HG03108 (cell line): ENCODE data around the gene RUVBL2.

ENCODE experiments used
- ATAC-seq: cut with Tn5 transposase; IDR thresholded peaks from one replicate; pipeline ENCODE4 v1.9.1; 2021; ENCODE audit warnings: moderate library complexity; ENCODE audit not compliant: unreplicated experiment

Gene RUVBL2

DNA sequence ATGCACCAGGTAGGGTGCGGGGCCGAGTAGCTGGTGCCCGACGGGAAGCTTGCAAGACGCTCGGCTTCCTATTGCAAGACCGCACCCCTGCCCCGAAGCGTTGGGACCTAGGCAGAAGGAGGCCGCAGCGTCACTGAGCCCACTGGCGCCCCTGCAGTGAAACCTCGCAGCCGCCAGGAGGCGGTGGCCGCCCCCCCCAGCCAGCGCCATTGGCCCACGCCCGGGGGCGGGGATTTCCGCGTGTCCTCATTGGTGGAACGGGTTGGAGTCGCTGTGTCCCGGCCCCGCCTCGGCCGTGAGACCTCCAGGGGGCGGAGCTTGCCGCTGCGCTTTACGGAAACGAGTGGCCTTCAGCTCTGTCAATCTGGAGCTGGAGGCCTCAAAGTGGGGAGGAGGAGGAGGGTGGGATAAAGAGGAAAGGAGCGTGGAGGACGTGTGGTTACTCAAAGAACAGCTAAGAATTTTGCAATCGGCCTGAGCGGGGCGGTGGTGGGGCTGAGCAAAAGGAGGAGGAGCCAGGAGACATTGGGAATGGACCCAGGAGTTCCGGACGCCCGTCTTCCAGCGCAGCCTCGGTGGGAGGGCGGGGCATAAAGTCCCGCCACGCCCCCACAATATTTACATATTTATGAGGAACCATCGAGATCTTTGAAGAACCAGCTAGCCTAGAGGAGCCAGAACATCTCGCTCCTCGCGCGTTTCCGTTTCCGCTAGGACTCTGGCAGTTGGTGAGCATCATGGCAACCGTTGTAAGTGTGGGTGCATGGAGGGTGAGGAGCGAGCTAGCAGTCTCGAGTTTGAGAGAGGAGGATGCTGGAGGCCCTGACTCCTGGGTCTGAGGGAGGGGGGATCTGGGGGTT, at the start of gene RUVBL2, which contains the start of gene GYS1:
TSS of gene RUVBL2 (plus strand) at position 713 of the 860 bp plus-strand sequence. CDS start at position 738, 25 bp downstream.
TSS of gene GYS1 (minus strand) at position 135 of the 860 bp plus-strand sequence. CDS start 197 bp downstream, outside the sequence.
- ATAC-seq = peak; percentile 81

DNA sequence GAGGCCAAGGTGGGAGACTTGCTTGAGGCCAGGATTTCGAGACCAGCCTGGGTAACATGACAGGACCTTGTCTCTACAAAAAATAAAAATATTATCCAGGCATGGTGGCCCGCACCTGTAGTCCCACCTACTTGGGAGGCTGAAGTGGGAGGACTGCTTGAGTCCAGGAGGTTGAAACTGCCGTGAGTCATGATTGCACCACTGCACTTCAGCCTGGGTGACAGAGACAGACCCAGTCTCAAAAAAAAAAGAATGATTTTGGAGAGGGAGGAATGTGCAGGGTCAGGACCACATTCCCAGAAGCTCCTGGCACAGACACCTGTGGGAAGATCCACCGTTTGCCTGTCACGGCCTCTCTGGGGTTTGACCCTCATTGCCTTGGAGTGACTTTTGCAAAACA, 48.3 kb upstream of the RUVBL2 start:
- ATAC-seq = no peak

DNA sequence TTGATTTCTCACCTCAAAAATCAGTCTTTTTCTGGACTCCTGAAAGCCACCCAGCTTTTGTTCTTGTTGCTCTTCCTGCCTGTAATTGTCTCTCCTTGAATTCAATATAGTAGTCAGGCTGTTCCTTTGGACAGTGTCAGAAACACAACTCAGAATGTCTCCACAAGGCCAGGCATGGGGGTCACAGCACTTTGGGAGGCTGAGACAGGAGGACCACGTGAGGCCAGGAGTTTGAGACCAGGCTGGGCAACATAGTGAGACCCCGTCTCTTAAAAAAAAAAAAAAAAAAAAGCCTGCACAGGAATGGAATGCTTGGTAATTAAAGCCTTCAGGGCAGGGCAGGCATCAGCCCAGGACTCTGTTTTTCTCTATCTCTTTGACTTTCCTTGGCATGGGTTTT, 47.9 kb upstream of the RUVBL2 start:
- ATAC-seq = no peak

DNA sequence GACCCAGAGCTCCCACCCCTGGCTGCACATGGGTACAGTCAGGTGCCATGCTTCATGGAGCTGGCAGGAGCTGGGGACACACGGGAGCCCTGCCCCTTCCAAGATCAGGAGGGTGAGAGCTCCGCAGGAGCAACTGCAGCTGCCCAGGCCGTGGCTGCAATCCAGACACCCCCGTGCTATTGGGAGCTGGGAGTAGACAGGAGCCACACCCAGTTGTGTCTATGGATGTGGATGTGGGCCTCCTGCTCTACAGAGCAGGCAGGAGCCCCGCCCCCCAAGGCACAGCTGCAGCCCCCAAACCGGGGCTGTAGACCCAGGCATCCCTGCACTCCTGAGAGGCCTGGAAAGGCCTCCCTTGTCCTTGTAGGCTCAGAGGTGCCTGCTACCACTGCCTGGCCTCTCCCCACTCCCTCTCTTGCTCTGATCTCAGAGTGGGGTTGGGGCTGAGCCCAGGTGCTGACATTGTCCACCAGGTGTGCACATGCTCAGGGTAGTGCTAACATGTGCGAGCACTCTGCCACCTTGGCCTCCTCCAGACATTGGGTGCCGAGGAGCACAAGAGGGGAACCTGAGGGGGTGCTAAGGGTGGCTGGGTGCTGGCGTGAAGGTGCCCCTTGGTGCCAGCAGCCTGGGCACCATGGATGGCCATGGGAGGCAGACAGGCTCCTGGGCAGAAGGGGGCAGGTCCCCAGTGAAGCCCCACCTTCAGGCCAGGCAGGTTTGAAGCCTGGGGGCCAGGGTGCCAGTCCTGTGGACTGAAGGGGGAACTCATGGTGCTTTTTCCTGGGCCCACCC, 47.0 kb upstream of the RUVBL2 start:
- no peak for ATAC-seq

DNA sequence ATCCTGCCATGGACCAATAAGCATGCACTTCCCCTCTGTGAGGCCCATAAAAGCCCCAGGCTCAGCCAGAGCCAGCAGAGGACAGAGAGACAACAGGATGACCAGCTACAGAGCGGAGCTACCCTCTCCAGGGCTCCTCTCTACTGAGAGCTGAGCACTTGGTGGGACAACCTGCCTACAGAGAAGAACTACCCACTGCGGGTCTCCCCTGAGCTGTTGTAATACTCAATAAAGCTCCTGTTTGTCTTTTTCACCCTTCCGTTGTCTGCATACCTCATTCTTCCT, 46.5 kb upstream of the RUVBL2 start:
- no peak for ATAC-seq

DNA sequence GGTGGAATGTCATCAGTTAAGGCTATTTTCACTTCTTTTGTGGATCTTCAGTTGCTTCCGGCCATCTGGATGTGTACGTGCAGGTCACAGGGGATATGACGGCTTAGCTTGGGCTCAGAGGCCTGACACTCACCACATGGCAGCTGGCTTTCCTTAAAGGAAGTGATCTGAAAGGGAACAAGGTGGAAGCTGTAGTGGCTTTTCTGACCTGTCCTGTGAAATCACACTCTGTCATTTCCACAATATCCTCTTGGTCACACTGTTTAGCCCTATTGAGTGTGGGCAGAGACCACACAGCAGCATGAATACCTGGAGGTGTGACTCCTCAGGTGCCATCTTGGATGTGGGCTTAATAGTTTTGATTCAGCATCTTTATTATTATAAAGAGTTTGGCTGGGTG, 43.5 kb upstream of the RUVBL2 start:
- ATAC-seq = no peak

DNA sequence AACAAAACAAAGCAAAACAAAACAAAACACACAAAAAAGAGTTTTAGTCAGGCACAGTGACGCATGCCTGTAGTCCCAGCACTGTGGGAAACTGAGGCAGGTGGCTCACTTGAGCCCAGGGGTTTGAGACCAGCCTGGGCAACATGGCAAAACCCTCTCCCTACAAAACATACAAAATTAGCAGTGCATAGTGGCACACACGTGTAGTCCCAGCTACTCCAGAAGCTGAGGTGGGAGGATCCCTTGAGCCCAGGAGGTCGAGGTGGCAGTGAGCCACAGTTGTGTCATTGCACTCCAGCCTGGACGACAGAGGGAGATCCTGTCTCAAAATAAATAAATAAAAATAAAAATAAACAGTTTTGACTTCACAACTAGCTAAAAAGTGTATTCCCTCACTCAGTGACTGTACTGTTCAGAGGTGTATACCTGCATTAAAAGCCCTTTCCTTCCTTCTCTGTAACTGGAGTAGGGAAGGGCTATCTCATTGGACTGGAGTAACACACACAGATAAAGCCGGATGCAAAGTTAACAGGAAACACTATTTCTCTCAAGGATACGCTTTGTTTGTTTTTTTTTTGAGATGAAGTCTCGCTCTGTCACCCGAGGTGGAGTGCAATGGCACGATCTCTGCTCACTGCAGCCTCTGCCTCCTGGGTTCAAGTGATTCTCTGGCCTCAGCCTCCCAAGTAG, 42.7 kb upstream of the RUVBL2 start:
- no peak for ATAC-seq

- no peak for ATAC-seq
These were observed 40.5 kb upstream of the RUVBL2 start for GRCh38 chr19:48953141-48953540.

DNA sequence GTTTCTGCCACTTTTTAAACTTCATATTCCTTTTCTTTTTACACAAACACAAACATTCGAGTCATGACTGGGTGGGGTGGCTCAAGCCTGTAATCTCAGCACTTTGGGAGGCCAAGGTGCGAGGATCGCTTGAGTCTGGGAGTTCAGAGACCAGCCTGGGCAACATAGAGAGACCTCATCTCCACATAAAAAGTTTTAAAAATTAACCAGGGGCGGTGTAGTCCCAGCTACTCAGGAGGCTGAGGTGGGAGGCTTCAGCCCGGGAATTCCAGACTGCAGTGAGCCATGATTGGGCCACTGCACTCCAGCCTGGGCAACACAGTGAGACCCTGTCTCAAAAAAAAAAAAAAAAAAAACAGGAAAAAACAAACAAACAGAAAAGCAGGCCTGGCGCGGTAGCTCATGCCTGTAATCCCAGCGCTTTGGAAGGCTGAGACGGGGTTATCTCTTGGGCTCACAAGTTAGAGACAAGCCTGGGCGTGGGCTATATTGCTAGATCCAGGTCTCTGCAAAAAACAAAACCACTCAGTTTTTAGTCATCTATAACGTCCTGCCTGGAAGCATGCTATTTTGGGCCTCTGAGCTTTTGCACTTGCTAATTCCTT, 39.6 kb upstream of the RUVBL2 start:
- no peak for ATAC-seq

- ATAC-seq = peak; percentile 83
These were observed 38.9 kb upstream of the RUVBL2 start, which contains the start of gene BAX for GRCh38 chr19:48954595-48955307. Gene BAX (plus strand): TSS chr19:48954875. CDS start chr19:48954929, 54 bp downstream.

DNA sequence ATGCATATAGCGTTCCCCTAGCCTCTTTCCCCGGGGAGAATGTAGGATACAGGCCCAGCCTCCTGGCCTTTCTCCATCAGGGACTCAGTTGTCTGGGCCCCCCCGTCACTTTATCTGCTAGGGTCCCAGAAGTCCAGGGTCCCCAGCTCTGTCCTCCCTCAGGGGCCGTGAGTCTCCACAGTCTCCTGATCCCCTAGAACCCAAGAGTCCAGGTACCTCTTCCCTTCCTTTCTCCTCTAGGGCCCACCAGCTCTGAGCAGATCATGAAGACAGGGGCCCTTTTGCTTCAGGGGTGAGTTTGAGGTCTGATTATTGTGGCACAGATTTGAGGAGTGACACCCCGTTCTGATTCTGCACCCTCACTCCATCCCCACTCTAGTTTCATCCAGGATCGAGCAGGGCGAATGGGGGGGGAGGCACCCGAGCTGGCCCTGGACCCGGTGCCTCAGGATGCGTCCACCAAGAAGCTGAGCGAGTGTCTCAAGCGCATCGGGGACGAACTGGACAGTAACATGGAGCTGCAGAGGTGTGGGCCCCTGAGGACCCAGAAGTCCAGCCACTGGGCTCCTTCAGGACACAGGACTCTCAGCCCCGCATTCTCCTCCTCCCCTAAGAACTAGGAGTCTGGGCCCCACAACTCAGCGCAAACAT, 38.3 kb upstream of the RUVBL2 start:
- ATAC-seq = no peak

DNA sequence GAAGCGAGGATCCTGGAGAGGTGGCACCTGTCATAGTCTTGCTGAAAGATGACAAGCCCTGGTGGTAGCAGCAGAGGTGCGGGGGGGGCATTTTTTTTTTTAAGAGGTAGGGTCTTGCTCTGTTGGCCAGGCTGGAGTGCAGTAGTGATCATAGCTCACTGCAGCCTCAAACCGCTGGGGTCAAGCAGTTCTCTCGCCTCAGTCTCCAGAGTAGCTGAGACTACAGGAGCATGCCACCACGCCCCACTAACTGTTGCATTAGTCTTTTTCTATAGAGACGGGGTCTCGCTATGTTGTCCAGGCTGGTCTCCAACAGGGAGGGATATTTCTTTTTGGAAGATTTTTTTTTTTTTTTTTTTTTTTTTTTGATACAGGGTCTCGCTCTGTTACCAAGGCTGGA, 35.7 kb upstream of the RUVBL2 start:
- ATAC-seq = no peak

- no peak for ATAC-seq
These were observed 34.1 kb upstream of the RUVBL2 start for GRCh38 chr19:48959341-48960239.

GRCh38 chr19:48961051-48961649, 32.5 kb upstream of the RUVBL2 start:
- no peak for ATAC-seq

DNA sequence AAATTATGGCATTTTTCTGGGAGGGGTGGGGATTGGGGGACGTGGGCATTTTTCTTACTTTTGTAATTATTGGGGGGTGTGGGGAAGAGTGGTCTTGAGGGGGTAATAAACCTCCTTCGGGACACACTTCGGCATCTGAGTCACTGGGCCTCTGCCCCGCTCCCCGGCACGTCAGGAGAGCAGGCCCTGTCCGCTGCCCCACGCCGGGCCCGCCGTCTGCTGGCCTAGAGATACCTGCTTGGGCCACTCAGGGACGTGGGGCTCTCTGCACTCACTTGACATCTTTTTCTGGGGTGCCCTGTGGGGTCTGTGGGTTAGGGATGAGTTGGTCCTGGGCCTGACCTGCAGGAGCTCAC, 32.0 kb upstream of the RUVBL2 start:
- ATAC-seq = no peak

- peak; percentile 40 for ATAC-seq
These were observed 31.4 kb upstream of the RUVBL2 start for GRCh38 chr19:48962029-48962848.

DNA sequence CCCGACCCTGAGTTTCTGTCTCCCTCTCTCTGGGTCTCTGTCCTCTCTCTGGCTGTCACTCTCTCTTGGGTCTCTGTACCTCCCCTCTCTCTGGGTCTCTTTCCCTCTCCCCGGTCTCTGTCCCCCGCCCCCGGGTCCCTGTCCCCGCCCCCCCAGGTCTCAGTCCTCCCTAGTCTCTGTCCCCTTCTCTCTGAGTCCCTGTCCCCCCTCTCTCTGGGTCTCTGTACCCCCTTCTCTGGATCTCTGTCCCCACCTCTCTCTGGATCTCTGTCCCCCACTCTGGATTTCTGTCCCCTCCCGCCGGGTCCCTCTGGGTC, 30.9 kb upstream of the RUVBL2 start:
- no peak for ATAC-seq
